OCI-LY7 (cell line): Measurements from ENCODE around the gene SULT1A2. TPM values are rescaled to one million over a fixed set of nuclear protein-coding genes. Genes with fewer than 3 reads are reported as not detected.

ENCODE experiments used
- BruUV-seq: library from RNA; stranded (reverse); fragments of 400-500 nt; replicated peaks from 2 replicates; lab custom pipeline; 2021; lab: Mats Ljungman, UMichigan
- CTCF ChIA-PET: fragments of 300-600 bp; sonication (Branson Sonifier 250); formaldehyde crosslinking; loops from one replicate; lab custom pipeline; 2022; ENCODE audit warnings: antibody characterized with exemption; ENCODE audit not compliant: unreplicated experiment; lab: Charles Lee
- POLR2A ChIA-PET: fragments of 300-600 bp; sonication (Branson Sonifier 250); formaldehyde crosslinking; loops from one replicate; lab custom pipeline; 2022; ENCODE audit warnings: antibody characterized with exemption; lab: Charles Lee
- DNase-seq: peaks from one replicate; pipeline ENCODE4 v3.0.0-alpha.2; 2015; ENCODE audit warnings: low spot score
- H2AFZ ChIP-seq: fragments of 200-600 bp; sonication (generic), shearing (Covaris generic); 2 replicates; pipeline ENCODE4 v1.6.1; 2014; ENCODE audit warnings: mild to moderate bottlenecking, antibody characterized with exemption, low read length, moderate library complexity
- H3K27ac ChIP-seq: fragments of 200-600 bp; sonication (generic); 2 replicates; pipeline ENCODE4 v1.5.1; 2014; ENCODE audit warnings: mixed run types, low read depth, mild to moderate bottlenecking, moderate library complexity, low read length, inconsistent platforms; ENCODE audit not compliant: poor library complexity, severe bottlenecking
- H3K36me3 ChIP-seq: fragments of 200-600 bp; sonication (generic); 2 replicates; pipeline ENCODE4 v1.6.1; 2014; ENCODE audit warnings: mild to moderate bottlenecking, antibody characterized with exemption, low read length, moderate library complexity, mixed read lengths; ENCODE audit not compliant: insufficient read depth
- H3K4me1 ChIP-seq: fragments of 200-600 bp; sonication (generic); 2 replicates; pipeline ENCODE4 v1.5.1; 2014; ENCODE audit warnings: mild to moderate bottlenecking, low read length; ENCODE audit not compliant: insufficient read depth, poor library complexity, severe bottlenecking
- H3K4me2 ChIP-seq: fragments of 200-600 bp; sonication (generic); 2 replicates; pipeline ENCODE4 v1.6.1; 2014; ENCODE audit warnings: mild to moderate bottlenecking, low read length
- H3K4me3 ChIP-seq: fragments of 200-600 bp; sonication (generic); 2 replicates; pipeline ENCODE4 v1.5.1; 2014; ENCODE audit warnings: mild to moderate bottlenecking, low read depth, low read length; ENCODE audit not compliant: poor library complexity, severe bottlenecking
- H3K79me2 ChIP-seq: fragments of 200-600 bp; sonication (generic); 2 replicates; pipeline ENCODE4 v1.6.1; 2016; ENCODE audit warnings: low read depth, mild to moderate bottlenecking, low read length, moderate library complexity, mixed read lengths; ENCODE audit not compliant: insufficient read depth
- H3K9me2 ChIP-seq: fragments of 200-600 bp; sonication (generic); 2 replicates; pipeline ENCODE4 v1.6.1; 2016; ENCODE audit warnings: mild to moderate bottlenecking, low read length, mixed read lengths; ENCODE audit not compliant: insufficient read depth
- H3K9me3 ChIP-seq: fragments of 200-600 bp; sonication (generic); 2 replicates; pipeline ENCODE4 v1.6.1; 2014; ENCODE audit warnings: mild to moderate bottlenecking, mixed run types, low read length, mixed read lengths
- H4K20me1 ChIP-seq: fragments of 200-600 bp; sonication (generic); 2 replicates; pipeline ENCODE4 v1.6.1; 2014; ENCODE audit warnings: mild to moderate bottlenecking, antibody characterized with exemption, low read length, moderate library complexity, mixed read lengths; ENCODE audit not compliant: insufficient read depth
- CTCF ChIP-seq: fragments of 200-600 bp; sonication (generic); conservative IDR thresholded peaks from 2 replicates; pipeline ENCODE4 v1.5.1; 2014; ENCODE audit warnings: mild to moderate bottlenecking, antibody characterized with exemption, low read length, moderate library complexity, mixed read lengths
- EZH2phosphoT487 ChIP-seq: fragments of 200-600 bp; sonication (generic); IDR thresholded peaks from 2 replicates; pipeline ENCODE4 v1.6.1; 2018; ENCODE audit warnings: low read depth, borderline replicate concordance, mild to moderate bottlenecking, mixed run types, antibody characterized with exemption, low read length, moderate library complexity, mixed read lengths
- intact Hi-C: fragments of 100-400 bp; cut with micrococcal nuclease; formaldehyde crosslinking; loops from one replicate; pipeline ENCODE4 v1.10.0; 2022; ENCODE audit not compliant: unreplicated experiment
- total RNA-seq, 2 experiments: library from RNA; depleted of rRNA in 1 of 2; stranded (reverse); fragments of >200 nt in 1 of 2; shearing (Covaris generic) in 1 of 2; gene quantifications; 2 replicates each; pipeline ENCODE4 v1.2.3, GENCODE V29; 2014 to 2022

SULT1A2 gene
- total RNA-seq, 2 experiments from 2014 or later: 2.1 to 3.0 TPM

GRCh38 chr16:28554634-28555423 lies 42.0 kb downstream of the SULT1A2 start:
- no TSS peak for BruUV-seq
- Histone ChIP-seq H4K20me1 (no peaks in the 10 kb centered on the region), H3K9me2 (no peaks in the 10 kb centered on the region), H3K4me1 (peaks cover 22% of the 10 kb centered on the region), H3K4me2 (peak overlapping the region; percentile 94), H3K4me3 (peak overlapping the region; percentile 72), H2AFZ (peak overlapping the region; percentile 60; the same call in 1 of the 2 replicates), H3K36me3 (peaks cover 38% of the 10 kb centered on the region), H3K9me3 (no peaks in the 10 kb centered on the region), H3K79me2 (peaks cover 25% of the 10 kb centered on the region; the same call in 1 of the 2 replicates), H3K27ac (no peak overlapping the region)
- TF ChIP-seq EZH2phosphoT487: no peak
- no peak for TF ChIP-seq CTCF
- POLR2A ChIA-PET: interaction anchor here (0.5 to 0.7 kb wide), 3 partner anchors 64 to 1850 kb away, joined by 3 read pairs; no protein-coding TSS in a partner anchor
- DNase-seq: no peak
- intact Hi-C loops: loop anchor here (5.0 kb wide), 2 partner anchors 62 to 63 kb away; partner anchors contain the start of genes APOBR and CLN3
- CTCF ChIA-PET: no interaction called here

- CTCF ChIA-PET: interaction anchor here (0.6 kb wide), 1 partner anchor 60 kb away, joined by 3 read pairs; the partner anchor contains the start of gene APOBR
- no peaks in the 10 kb centered on the region for H3K9me2 ChIP-seq
- H3K4me2 ChIP-seq: peak within 1 kb of the TSS; percentile 94
- H3K9me3 ChIP-seq: no peaks in the 10 kb centered on the region
- H2AFZ ChIP-seq: peak within 1 kb of the TSS; percentile 65; the same call in 1 of the 2 replicates
- H3K79me2 ChIP-seq: peaks cover 25% of the 10 kb centered on the region; the same call in 1 of the 2 replicates
- peak within 1 kb of the TSS; percentile 81 for H3K27ac ChIP-seq
- peaks cover 30% of the 10 kb centered on the region for H3K36me3 ChIP-seq
- H3K4me1 ChIP-seq: peaks cover 22% of the 10 kb centered on the region
- POLR2A ChIA-PET: interaction anchor here (0.6 kb wide), 3 partner anchors 9 to 309 kb away, joined by 3 to 5 read pairs (median 4); no protein-coding TSS in a partner anchor
- intact Hi-C loops: loop anchor here (5.0 kb wide), 2 partner anchors 62 to 63 kb away; partner anchors contain the start of genes APOBR and CLN3
- no peaks in the 10 kb centered on the region for H4K20me1 ChIP-seq
- DNase-seq: peak; percentile 95
- H3K4me3 ChIP-seq: peak within 1 kb of the TSS; percentile 72
- BruUV-seq: TSS peak; percentile 99
- TF ChIP-seq CTCF (peak; percentile 63), EZH2phosphoT487 (no peak)
Measured at GRCh38 chr16:28553776-28554633, 42.8 kb downstream of the SULT1A2 start, which contains the start of gene SGF29. Gene SGF29, plus strand, starts transcription at chr16:28553920. Its CDS starts 27,150 bp downstream, at chr16:28581070.
